ENCODE measurements around the gene PPIP5K2. TPM values are rescaled to one million over a fixed set of nuclear protein-coding genes. Genes with fewer than 3 reads are reported as not detected.

The PPIP5K2 gene
- total and polyA plus RNA-seq, 2 donors (not counting 3 experiments of a cell fraction or from before 2014, with no cell fraction given): 20.8 to 69.4 TPM

- BruUV-seq (replicated peaks): no TSS peak
- ChIA-PET POLR2A (no interaction called here), CTCF (no interaction called here)
- intact Hi-C loops (cut with micrococcal nuclease) (loop anchor here (5.0 kb wide), 2 partner anchors 342 to 598 kb away; no protein-coding TSS in a partner anchor), dilution Hi-C loops (cut with MboI; ENCODE audit: extremely low pct_ligation_motif_present, low sequenced_read_pairs) (no loop called here)
- H3K4me1 ChIP-seq (ENCODE audit: control insufficient read depth, extremely low read depth, insufficient read depth, low read length): no peaks in the 10 kb centered on the region
- no peak for DNase-seq (ENCODE audit: low read depth, low spot score)
- H3K27ac ChIP-seq (ENCODE audit: insufficient read depth, low read depth, low read length): no peak overlapping the region
- no peak overlapping the region for H3K4me3 ChIP-seq (replicated peaks in 1 of 3; ENCODE audit: insufficient read depth in 1 of 3, low read depth in 1 of 3, low read length in 3 of 3)
- no peaks in the 10 kb centered on the region for H3K27me3 ChIP-seq (ENCODE audit: control insufficient read depth in 2 of 2, insufficient read depth in 2 of 2, low read length in 2 of 2)
- no peak overlapping the region for H3K4me2 ChIP-seq (ENCODE audit: insufficient read depth, low read length)
- H3K9ac ChIP-seq (replicated peaks; ENCODE audit: extremely low read depth, insufficient read depth, low read length): no peak overlapping the region
- H2AFZ ChIP-seq (ENCODE audit: low read depth, low read length): no peak overlapping the region
- peaks cover 2% of the 10 kb centered on the region for H3K79me2 ChIP-seq (ENCODE audit: control insufficient read depth, insufficient read depth, low read length)
- no peak for FAIRE-seq
- H4K20me1 ChIP-seq (replicated peaks; ENCODE audit: control insufficient read depth, extremely low read depth, insufficient read depth, low read length): no peaks in the 10 kb centered on the region
- TF ChIP-seq CTCF (IDR thresholded peaks at IDR 0.05; ENCODE audit: extremely low read depth in 1 of 2, insufficient read depth in 1 of 2, low read depth in 1 of 2, low read length in 2 of 2): no peak
- no peak for TF ChIP-seq MYC (IDR thresholded peaks at IDR 0.05; ENCODE audit: low read depth, low read length)
- no peak for TF ChIP-seq MAX (IDR thresholded peaks at IDR 0.05; ENCODE audit: insufficient read depth, insufficient read length)
- TF ChIP-seq FOS (IDR thresholded peaks at IDR 0.05; ENCODE audit: borderline replicate concordance, insufficient read depth, low read length): no peak
- no peak for TF ChIP-seq JUN (IDR thresholded peaks at IDR 0.05; ENCODE audit: borderline replicate concordance, insufficient read depth, insufficient read length, low read depth)
- no peak for TF ChIP-seq GATA2 (IDR thresholded peaks at IDR 0.05; ENCODE audit: insufficient read depth, insufficient read length, low read depth, low read length)
- no peak for TF ChIP-seq EZH2 (IDR thresholded peaks at IDR 0.05; ENCODE audit: borderline replicate concordance, low read depth, low read length, severe bottlenecking)
- TF ChIP-seq POLR2AphosphoS5 (IDR thresholded peaks at IDR 0.05; ENCODE audit: insufficient read depth, low read depth, low read length): no peak
- TF ChIP-seq POLR2A (IDR thresholded peaks at IDR 0.05; ENCODE audit: low read depth, low read length): no peak
- H3K36me3 ChIP-seq (ENCODE audit: control insufficient read depth in 2 of 2, extremely low read depth in 1 of 2, insufficient read depth in 2 of 2, low read length in 2 of 2): peaks cover 0 to 8% of the 10 kb centered on the region in 2 experiments
- H3K9me3 ChIP-seq (replicated peaks; ENCODE audit: control insufficient read depth, insufficient read depth, low read length): no peaks in the 10 kb centered on the region
- H3K9me1 ChIP-seq (replicated peaks; ENCODE audit: control insufficient read depth, extremely low read depth, insufficient read depth, low read length): no peaks in the 10 kb centered on the region
Measured at GRCh38 chr5:103135461-103135860, 15.4 kb downstream of the PPIP5K2 start.
